ENCODE results near the gene FBLN7. TPM values are rescaled to one million over a fixed set of nuclear protein-coding genes. Genes with fewer than 3 reads are reported as not detected.

The FBLN7 gene
- total RNA-seq, 2 donors from 2014 or later, result 4.0 to 8.7 TPM

DNA sequence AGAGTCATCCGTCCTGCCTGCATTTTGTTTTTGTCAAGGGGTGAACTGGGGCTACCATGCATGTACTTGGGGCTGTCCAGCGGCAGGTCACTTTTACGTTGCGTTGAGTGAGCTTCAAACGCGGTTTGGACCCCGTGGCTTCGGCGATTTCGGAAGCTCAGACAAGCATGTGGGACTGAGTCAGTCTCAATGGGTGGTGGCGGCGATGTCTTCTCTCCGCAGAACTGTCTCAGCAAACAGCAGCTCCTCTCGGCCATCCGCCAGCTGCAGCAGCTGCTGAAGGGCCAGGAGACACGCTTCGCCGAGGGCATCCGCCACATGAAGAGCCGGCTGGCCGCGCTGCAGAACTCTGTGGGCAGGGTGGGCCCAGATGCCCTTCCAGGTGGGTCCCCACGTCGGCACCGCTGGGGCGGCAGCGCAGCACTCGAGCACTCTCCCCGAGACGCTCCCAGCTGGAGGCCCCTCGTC is 21.3 kb downstream of the FBLN7 start:
- Histone ChIP-seq H3K4me1 (ENCODE audit: control insufficient read depth, insufficient read depth, low read length) (no peaks in the 10 kb centered on the region), H3K9me3 (ENCODE audit: control insufficient read depth, low read length) (no peaks in the 10 kb centered on the region), H3K36me3 (ENCODE audit: control insufficient read depth, insufficient read depth, low read length) (no peaks in the 10 kb centered on the region), H3K27ac (ENCODE audit: low read depth, low read length) (no peak overlapping the region), H3K27me3 (ENCODE audit: control insufficient read depth, insufficient read depth, low read length, poor library complexity, severe bottlenecking) (no peaks in the 10 kb centered on the region), H3K4me3 (ENCODE audit: low read length) (no peak overlapping the region), H3K9ac (ENCODE audit: extremely low read depth, low read length, poor library complexity, severe bottlenecking) (no peak overlapping the region)
- no peak for TF ChIP-seq CTCF (conservative IDR thresholded peaks at IDR 0.05)
- no peaks in the 10 kb centered on the region for H3K9me3 Mint-ChIP-seq
- no peaks in the 10 kb centered on the region for H3K4me1 Mint-ChIP-seq
- 95 to 99% methylated on average over 18 to 31 of the region's 31 CpGs for WGBS, 2 experiments (ENCODE audit: insufficient coverage in 1 of 2, insufficient read length in 1 of 2)
- no peaks in the 10 kb centered on the region for H3K36me3 Mint-ChIP-seq (ENCODE audit: low read depth)
- H3K4me3 Mint-ChIP-seq, result no peak overlapping the region
- no peak overlapping the region for H3K27ac Mint-ChIP-seq
- DNase-seq, result peak; percentile 44
- H3K27me3 Mint-ChIP-seq (ENCODE audit: insufficient read depth), result no peaks in the 10 kb centered on the region

- H3K4me3 ChIP-seq (ENCODE audit: low read length), result no peak overlapping the region
- no peaks in the 10 kb centered on the region for H3K27me3 Mint-ChIP-seq (ENCODE audit: insufficient read depth)
- H3K27me3 ChIP-seq (ENCODE audit: control insufficient read depth, insufficient read depth, low read length, poor library complexity, severe bottlenecking), result no peaks in the 10 kb centered on the region
- no peaks in the 10 kb centered on the region for H3K9me3 Mint-ChIP-seq
- WGBS, 2 experiments (ENCODE audit: insufficient coverage in 1 of 2, insufficient read length in 1 of 2), result 89 to 94% methylated on average over 17 to 48 of the region's 52 CpGs
- H3K9ac ChIP-seq (ENCODE audit: extremely low read depth, low read length, poor library complexity, severe bottlenecking), result no peak overlapping the region
- H3K27ac Mint-ChIP-seq, result no peak overlapping the region
- peak; percentile 48 for DNase-seq
- H3K36me3 ChIP-seq (ENCODE audit: control insufficient read depth, insufficient read depth, low read length), result no peaks in the 10 kb centered on the region
- H3K4me3 Mint-ChIP-seq, result no peak overlapping the region
- H3K4me1 Mint-ChIP-seq, result no peaks in the 10 kb centered on the region
- no peaks in the 10 kb centered on the region for H3K9me3 ChIP-seq (ENCODE audit: control insufficient read depth, low read length)
- no peaks in the 10 kb centered on the region for H3K36me3 Mint-ChIP-seq (ENCODE audit: low read depth)
- no peak for TF ChIP-seq CTCF (conservative IDR thresholded peaks at IDR 0.05)
- H3K27ac ChIP-seq (ENCODE audit: low read depth, low read length), result no peak overlapping the region
- H3K4me1 ChIP-seq (ENCODE audit: control insufficient read depth, insufficient read depth, low read length), result no peaks in the 10 kb centered on the region
Observed at GRCh38 chr2:112160283-112161250, 22.4 kb downstream of the FBLN7 start.

- 88 to 89% methylated on average over 8 to 9 of the region's 9 CpGs for WGBS, 2 experiments (ENCODE audit: insufficient coverage in 1 of 2, insufficient read length in 1 of 2)
- Mint-ChIP-seq H3K27ac (no peak overlapping the region), H3K4me3 (no peak overlapping the region), H3K4me1 (no peaks in the 10 kb centered on the region), H3K36me3 (ENCODE audit: low read depth) (no peaks in the 10 kb centered on the region), H3K9me3 (no peaks in the 10 kb centered on the region), H3K27me3 (ENCODE audit: insufficient read depth) (no peaks in the 10 kb centered on the region)
- peak; percentile 29 for DNase-seq
- Histone ChIP-seq H3K4me3 (ENCODE audit: low read length) (no peak overlapping the region), H3K9me3 (ENCODE audit: control insufficient read depth, low read length) (no peaks in the 10 kb centered on the region), H3K4me1 (ENCODE audit: control insufficient read depth, insufficient read depth, low read length) (no peaks in the 10 kb centered on the region), H3K36me3 (ENCODE audit: control insufficient read depth, insufficient read depth, low read length) (no peaks in the 10 kb centered on the region), H3K9ac (ENCODE audit: extremely low read depth, low read length, poor library complexity, severe bottlenecking) (no peak overlapping the region), H3K27ac (ENCODE audit: low read depth, low read length) (no peak overlapping the region), H3K27me3 (ENCODE audit: control insufficient read depth, insufficient read depth, low read length, poor library complexity, severe bottlenecking) (no peaks in the 10 kb centered on the region)
- TF ChIP-seq CTCF (conservative IDR thresholded peaks at IDR 0.05), result no peak
Observed at GRCh38 chr2:112161431-112162145, 23.4 kb downstream of the FBLN7 start.

Measured in endodermal cell (in vitro differentiated cells).